Activated B cell treated with CpG ODN at 0.5 μM for 24 hours (primary cell): ENCODE data around the gene MSX1. TPM values are rescaled to one million over a fixed set of nuclear protein-coding genes. Genes with fewer than 3 reads are reported as not detected.

ENCODE experiments used
- ATAC-seq: fragments of 200-7000 bp; cut with Tn5 transposase; one replicate; pipeline ENCODE4 v1.10.0; 2021; ENCODE audit warnings: low read depth, mild to moderate bottlenecking, moderate library complexity
- CTCF ChIA-PET: fragments of 350-600 bp; sonication (Branson Sonifier 250); formaldehyde crosslinking; loops from one replicate; lab custom pipeline; 2021; ENCODE audit warnings: antibody characterized with exemption; lab: Charles Lee
- POLR2A ChIA-PET: fragments of 350-600 bp; sonication (Branson Sonifier 250); formaldehyde crosslinking; loops from one replicate; lab custom pipeline; 2021; ENCODE audit warnings: antibody characterized with exemption; lab: Charles Lee
- DNase-seq: peaks from one replicate; pipeline ENCODE4 v3.0.0; 2022
- H3K27ac Mint-ChIP-seq: one replicate; pipeline ENCODE4 v1.8.0; 2020; ENCODE audit warnings: mixed read lengths
- H3K27me3 Mint-ChIP-seq: one replicate; pipeline ENCODE4 v1.8.0; 2021; ENCODE audit warnings: mixed read lengths
- H3K36me3 Mint-ChIP-seq: one replicate; pipeline ENCODE4 v1.8.0; 2021; ENCODE audit warnings: low read depth, mixed read lengths
- H3K4me1 Mint-ChIP-seq: one replicate; pipeline ENCODE4 v1.8.0; 2021; ENCODE audit warnings: mixed read lengths
- H3K4me3 Mint-ChIP-seq: one replicate; pipeline ENCODE4 v1.8.0; 2020; ENCODE audit warnings: mild to moderate bottlenecking, mixed read lengths
- H3K9me3 Mint-ChIP-seq: one replicate; pipeline ENCODE4 v1.8.0; 2020; ENCODE audit warnings: mixed read lengths
- CTCF ChIP-seq: fragments of 200-600 bp; IDR thresholded peaks from one replicate; pipeline ENCODE4 v1.8.0; 2022; ENCODE audit warnings: antibody characterized with exemption, mild to moderate bottlenecking
- intact Hi-C: fragments of 100-400 bp; cut with micrococcal nuclease; formaldehyde crosslinking; loops from one replicate; pipeline ENCODE4 v1.15.1; 2024
- total RNA-seq: library from RNA; stranded (reverse); gene quantifications from 2 replicates; pipeline ENCODE4 v1.2.3, GENCODE V29; 2022

The MSX1 gene
- total RNA-seq, 1 donor from 2014 or later, result not detected

GRCh38 chr4:4854649-4855295 is 4.7 kb upstream of the MSX1 start:
- DNase-seq, result no peak
- H3K36me3 Mint-ChIP-seq, result peaks cover 3% of the 10 kb centered on the region
- peaks cover 35% of the 10 kb centered on the region for H3K4me1 Mint-ChIP-seq
- peaks cover 5% of the 10 kb centered on the region for H3K9me3 Mint-ChIP-seq
- peaks cover 51% of the 10 kb centered on the region for H3K27me3 Mint-ChIP-seq
- H3K4me3 Mint-ChIP-seq, result no peak overlapping the region
- POLR2A ChIA-PET, result no interaction called here
- no peak for TF ChIP-seq CTCF
- intact Hi-C loops, result loop anchor here (5.0 to 10.0 kb wide), 2 partner anchors 92 to 280 kb away; no protein-coding TSS in a partner anchor
- ATAC-seq, result no peak
- no peak overlapping the region for H3K27ac Mint-ChIP-seq
- CTCF ChIA-PET, result no interaction called here

- POLR2A ChIA-PET, result no interaction called here
- CTCF ChIA-PET, result no interaction called here
- H3K27ac Mint-ChIP-seq, result peak overlapping the region; percentile 41
- H3K4me1 Mint-ChIP-seq, result peaks cover 36% of the 10 kb centered on the region
- ATAC-seq, result no peak
- H3K9me3 Mint-ChIP-seq, result peaks cover 5% of the 10 kb centered on the region
- H3K27me3 Mint-ChIP-seq, result peaks cover 51% of the 10 kb centered on the region
- peaks cover 3% of the 10 kb centered on the region for H3K36me3 Mint-ChIP-seq
- intact Hi-C loops, result loop anchor here (1.0 to 10.0 kb wide), 2 partner anchors 11 to 281 kb away; no protein-coding TSS in a partner anchor
- TF ChIP-seq CTCF, result no peak
- H3K4me3 Mint-ChIP-seq, result peak overlapping the region; percentile 15
- no peak for DNase-seq
Measured at GRCh38 chr4:4855301-4856070, 4.0 kb upstream of the MSX1 start.

- H3K4me3 Mint-ChIP-seq, result peak overlapping the region; percentile 56
- intact Hi-C loops, result loop anchor here (1.0 to 10.0 kb wide), 2 partner anchors 10 to 282 kb away; no protein-coding TSS in a partner anchor
- POLR2A ChIA-PET, result no interaction called here
- ATAC-seq (no peak), DNase-seq (no peak)
- peaks cover 45% of the 10 kb centered on the region for H3K4me1 Mint-ChIP-seq
- H3K36me3 Mint-ChIP-seq, result peaks cover 3% of the 10 kb centered on the region
- H3K9me3 Mint-ChIP-seq, result peaks cover 5% of the 10 kb centered on the region
- H3K27me3 Mint-ChIP-seq, result peaks cover 50% of the 10 kb centered on the region
- TF ChIP-seq CTCF, result no peak
- peak overlapping the region; percentile 41 for H3K27ac Mint-ChIP-seq
- CTCF ChIA-PET, result no interaction called here
Measured at GRCh38 chr4:4856071-4857000, 3.1 kb upstream of the MSX1 start.

- Mint-ChIP-seq H3K27ac (peak overlapping the region; percentile 56), H3K4me1 (peaks cover 46% of the 10 kb centered on the region), H3K9me3 (peaks cover 5% of the 10 kb centered on the region), H3K27me3 (peaks cover 57% of the 10 kb centered on the region), H3K4me3 (peak overlapping the region; percentile 35), H3K36me3 (peaks cover 3% of the 10 kb centered on the region)
- ATAC-seq, result no peak
- no peak for DNase-seq
- no peak for TF ChIP-seq CTCF
- CTCF ChIA-PET, result no interaction called here
- POLR2A ChIA-PET, result no interaction called here
- intact Hi-C loops, result loop anchor here (10.0 kb wide), 1 partner anchor 282 kb away; no protein-coding TSS in a partner anchor
Measured at GRCh38 chr4:4857001-4857808, 2.3 kb upstream of the MSX1 start.
